HG03097 (cell line): ENCODE data around the gene FHIT.

Experiments used
- ATAC-seq: cut with Tn5 transposase; IDR thresholded peaks from one replicate; pipeline ENCODE4 v1.9.1; 2021; ENCODE audit not compliant: unreplicated experiment, low FRiP score

The FHIT gene

DNA sequence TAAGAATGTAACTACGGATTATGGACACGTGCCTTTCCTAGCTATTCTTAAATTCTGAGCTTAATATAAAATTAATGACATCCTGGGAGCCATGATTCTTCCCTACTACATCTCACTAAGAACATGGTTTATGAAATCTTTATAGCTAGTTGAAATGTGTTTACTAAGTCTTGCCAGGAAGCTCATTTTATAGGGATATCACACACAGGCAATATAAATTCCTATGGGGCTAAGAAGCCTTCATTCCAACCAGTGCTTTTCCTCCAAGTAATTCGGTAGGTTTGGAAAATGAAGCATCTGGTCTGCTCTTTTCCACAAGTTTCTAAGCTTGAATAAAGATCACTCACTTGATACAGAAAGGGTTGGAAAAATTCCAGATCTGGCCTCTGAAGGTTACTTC, 802.6 kb downstream of the FHIT start:
- ATAC-seq = no peak

GRCh38 chr3:60445446-60445845, 805.8 kb downstream of the FHIT start:
- no peak for ATAC-seq

DNA sequence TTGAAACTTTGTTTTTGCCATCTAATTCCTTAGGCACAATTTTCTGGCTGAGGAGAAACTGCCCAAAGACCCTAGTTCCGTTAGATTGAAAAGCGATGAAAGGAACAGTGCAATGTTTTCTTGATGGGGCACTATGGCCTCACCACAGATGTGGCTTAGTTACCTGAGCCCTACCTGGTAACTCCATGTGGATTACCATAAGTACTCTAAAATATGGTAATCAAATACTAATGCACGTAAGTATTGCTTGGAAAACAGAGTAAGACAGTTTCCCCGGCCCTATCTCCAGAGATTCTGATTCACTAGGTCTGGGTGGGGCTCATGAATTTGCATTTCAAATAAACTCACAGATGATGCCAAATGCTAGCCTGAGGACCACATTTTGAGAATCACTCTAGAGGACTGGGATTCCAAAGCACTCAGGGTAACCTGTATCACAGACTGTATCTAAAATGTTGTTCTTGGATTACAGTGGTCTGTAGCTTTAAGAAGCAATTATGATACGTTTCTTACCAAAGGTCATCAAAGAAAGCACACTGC, 806.3 kb downstream of the FHIT start:
- no peak for ATAC-seq

DNA sequence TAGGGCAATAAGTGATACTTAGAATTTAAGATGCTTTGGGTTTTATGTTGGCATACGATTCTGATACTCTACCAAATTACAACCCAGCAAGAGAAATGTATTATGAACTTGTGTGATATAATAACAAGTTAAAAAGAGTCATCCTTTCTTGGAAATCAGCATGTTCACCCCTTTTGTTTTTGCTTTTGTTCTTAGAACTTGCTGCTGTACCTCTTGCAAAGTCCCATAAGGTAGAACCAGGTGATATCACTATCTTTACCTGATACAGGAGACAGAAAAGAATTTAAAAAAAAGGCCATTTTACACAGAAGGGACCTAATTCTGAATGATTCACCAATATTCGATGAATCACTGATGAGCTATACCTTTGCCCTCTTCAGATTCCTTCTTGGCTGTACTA, 810.4 kb downstream of the FHIT start:
- ATAC-seq = no peak

DNA sequence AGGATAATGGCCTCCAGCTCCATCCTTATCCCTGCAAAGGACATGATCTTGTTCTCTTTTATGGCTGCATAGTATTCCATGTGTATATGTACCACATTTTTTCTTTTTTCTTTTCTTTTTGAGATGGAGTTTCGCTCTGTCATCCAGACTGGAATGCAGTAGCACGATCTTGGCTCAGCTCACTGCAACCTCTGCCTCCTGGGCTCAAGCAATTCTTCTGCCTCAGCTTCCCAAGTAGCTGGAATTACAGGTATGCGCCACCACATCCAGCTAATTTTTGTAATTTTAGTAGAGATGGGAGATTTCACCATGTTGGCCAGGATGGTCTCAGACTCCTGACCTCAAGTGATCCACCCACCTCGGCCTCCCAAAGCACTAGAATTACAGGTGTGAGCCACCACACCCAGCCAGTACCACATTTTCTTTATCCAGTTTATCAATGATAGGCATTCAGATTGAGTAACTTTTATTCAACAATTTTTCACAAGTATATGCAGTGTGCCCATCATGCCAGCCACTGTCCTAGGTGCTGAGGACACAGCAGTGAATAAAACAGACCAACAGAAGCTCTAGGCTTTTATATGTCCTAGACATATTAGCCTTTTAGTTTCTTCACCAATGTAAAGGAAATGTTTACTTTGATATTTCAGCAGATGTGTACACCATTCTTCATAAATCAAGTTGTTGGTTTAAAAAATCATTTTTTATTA, 815.2 kb downstream of the FHIT start:
- ATAC-seq = no peak

DNA sequence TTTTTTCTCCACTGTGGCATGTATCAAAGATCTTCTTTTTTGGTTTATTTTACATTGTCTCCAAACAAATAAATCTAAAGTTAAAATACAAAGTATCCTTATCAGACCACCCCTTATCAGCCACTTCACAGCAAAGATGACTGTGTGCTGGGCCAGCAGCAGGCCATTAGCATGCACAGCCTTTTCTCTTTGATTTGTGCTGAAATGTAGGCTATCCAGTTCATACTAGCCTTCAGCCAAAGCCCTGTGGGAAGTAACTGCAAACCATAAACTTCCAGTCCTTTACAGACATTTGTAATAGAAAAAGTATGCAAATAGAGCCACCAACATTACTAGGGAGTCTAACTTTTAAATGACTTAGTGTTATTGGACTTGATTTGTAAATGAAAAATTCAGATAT, 816.3 kb downstream of the FHIT start:
- no peak for ATAC-seq

DNA sequence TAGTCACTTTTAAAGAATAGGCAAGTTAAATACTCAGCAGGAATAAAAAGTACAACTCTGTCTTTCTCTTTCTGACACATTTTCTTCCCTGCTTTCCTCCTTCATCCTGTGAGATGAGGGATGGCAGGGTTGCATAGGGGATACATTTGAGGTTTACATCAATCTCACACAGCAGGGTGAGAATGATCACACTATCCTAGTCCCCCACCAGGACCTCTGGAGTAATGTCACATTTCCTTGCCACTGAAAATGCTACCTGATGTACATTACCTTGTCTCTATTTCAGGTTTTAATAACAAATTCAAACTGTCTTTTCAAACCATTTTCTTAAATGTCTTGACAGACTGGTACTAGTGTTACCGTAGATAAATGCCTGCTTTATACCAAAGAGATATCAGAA, 816.9 kb downstream of the FHIT start:
- ATAC-seq = no peak

- no peak for ATAC-seq
Measured at GRCh38 chr3:60431599-60431958, 819.7 kb downstream of the FHIT start.

DNA sequence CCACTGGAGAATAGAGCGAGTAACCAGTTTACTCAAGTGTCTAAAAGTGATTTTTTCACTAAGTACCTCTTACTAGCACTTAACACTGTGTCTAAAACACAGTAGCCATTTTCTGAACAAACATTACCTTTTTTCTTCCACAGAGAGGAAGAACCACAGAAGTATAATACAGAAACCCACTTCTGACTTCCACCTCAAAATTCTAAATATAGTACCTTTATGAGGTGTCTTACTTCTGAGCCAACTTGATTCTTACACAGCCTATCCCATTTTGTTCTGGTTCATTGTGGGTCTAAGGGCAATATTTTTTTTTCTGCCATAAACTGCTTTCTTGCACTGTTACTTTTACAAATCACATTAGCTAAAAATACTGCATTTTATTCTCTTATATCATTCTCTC, 821.0 kb downstream of the FHIT start:
- ATAC-seq = no peak

GRCh38 chr3:60427109-60427508, 824.1 kb downstream of the FHIT start:
- ATAC-seq = no peak

DNA sequence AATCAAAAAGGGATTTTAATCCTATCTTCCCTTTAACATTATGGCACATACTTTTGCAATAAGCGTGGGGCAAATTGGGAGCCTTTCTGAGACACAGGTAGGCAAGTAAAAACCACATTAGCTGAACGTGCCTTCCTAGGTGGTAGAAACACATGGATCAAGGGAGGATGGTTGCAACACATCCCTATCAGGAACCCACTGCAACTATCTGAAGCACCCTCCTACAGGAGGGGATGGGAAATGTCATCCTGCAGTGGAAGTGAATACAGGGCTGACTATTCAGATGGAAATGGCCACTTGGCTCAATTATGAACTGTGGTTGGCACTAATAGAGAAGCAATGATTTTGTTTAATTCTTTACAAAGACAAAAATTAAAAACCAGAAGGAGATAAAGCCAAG, 826.3 kb downstream of the FHIT start:
- ATAC-seq = no peak

DNA sequence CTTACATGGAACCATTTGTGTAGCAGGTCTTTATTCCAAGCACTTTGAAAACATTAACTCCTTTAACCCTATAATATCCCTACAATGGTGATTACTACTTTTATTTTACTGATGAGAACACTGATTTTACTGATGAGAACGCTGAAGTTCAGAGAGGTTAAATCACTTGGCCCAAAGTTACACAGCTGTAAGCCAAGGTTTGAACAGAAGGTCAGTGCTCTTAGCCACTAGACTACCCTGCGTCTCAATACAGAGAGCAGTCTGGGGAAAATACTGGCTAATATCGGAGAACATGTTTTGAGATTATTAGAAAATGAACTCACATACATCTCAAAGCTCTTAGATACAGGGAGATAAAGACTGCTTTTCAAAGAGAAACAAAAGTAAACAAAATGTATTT, 827.2 kb downstream of the FHIT start:
- no peak for ATAC-seq

GRCh38 chr3:60423556-60423955, 827.7 kb downstream of the FHIT start:
- ATAC-seq = no peak

- ATAC-seq = no peak
Measured at GRCh38 chr3:60421749-60422446, 829.4 kb downstream of the FHIT start.

GRCh38 chr3:60417576-60417975, 833.7 kb downstream of the FHIT start:
- ATAC-seq = no peak

GRCh38 chr3:60414011-60414410, 837.2 kb downstream of the FHIT start:
- no peak for ATAC-seq

DNA sequence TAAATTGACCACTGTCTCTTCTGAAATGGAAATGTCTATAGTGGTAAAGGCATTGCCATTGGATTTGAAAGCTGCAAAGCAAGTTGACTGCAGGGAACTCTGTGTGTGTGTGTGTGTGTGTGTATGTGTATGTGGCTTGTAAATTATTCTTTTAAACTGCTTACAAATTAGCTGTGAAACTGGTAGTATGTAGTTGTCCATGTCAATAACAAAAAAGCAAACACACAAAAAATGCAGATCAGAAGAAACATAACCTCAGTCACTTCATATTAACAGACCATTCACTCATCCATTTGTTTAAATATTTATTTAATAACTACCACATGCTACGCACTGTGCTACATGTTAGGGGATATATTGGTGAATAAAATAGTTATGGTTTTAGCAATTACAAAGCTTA, 837.7 kb downstream of the FHIT start:
- ATAC-seq = no peak

- ATAC-seq = no peak
Measured at GRCh38 chr3:60403866-60404265, 847.4 kb downstream of the FHIT start.

GRCh38 chr3:60402931-60403330, 848.3 kb downstream of the FHIT start:
- no peak for ATAC-seq

DNA sequence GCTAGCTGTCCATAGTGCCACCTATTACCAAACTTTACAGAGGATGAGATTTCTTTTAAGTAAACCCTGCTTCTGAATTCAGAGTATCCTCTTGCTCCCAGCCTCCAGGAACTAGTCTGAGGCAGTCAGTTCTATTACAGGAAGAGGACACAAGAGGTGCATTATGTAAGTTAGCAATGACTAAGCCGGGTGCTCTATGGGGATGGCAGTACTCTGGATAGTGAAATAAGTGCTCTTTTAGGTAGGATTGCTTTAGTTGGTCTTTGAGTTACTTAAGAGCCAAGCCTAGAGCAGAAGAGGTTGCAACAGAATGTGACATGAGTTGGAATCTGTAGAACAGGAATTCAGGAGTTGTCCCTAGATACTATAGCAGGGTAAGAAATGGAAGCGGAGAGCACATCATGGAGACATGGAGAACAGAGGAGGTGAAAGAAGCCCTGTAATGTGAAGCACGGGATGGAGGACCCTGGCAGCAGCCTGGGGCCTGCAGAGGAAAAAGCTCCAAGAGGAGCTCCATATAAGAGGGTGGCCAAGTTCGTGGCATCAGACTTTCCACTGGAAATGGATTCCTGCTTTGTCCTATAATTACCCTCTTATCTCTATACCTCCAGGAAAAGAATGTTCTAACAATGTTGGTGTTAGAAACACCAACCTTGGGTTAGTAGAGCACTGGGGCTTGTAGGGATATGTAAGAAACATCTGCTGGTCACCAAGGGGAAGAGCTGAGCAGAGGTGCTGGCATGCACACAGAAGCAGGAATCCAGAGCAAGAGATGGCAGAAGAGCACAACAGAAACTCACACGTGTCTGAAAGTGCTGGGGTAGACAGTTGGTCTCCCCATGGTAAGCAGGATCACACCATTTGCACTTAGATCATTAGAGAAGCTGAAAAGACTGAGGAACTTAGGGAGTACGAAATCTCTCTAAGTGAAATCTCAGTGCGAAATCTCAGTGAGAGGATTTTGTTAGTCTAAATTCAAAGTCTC, 851.1 kb downstream of the FHIT start:
- ATAC-seq = no peak

- no peak for ATAC-seq
Measured at GRCh38 chr3:60399292-60399691, 852.0 kb downstream of the FHIT start.
